Body of pancreas (tissue), 4 donors: ENCODE data around the gene PPOX. TPM values are rescaled to one million over a fixed set of nuclear protein-coding genes. Genes with fewer than 3 reads are reported as not detected.

Experiments
- ATAC-seq: fragments of 150-250 bp; one replicate; pipeline ENCODE4 v1.9.1; 2016
- DNase-seq, 4 donors: peaks; one replicate each; pipeline ENCODE4 v3.0.0-alpha.2; 2019
- H3K27ac ChIP-seq, 4 donors: fragments of 200-600 bp; sonication (generic); 1 replicate in 3 of 4; 2 replicates in 1 of 4; pipeline versions ENCODE4 v1.5.1 to v1.6.1; 2016 to 2019; ENCODE audit warnings: mild to moderate bottlenecking in 1 of 4, mixed read lengths in 1 of 4, moderate library complexity in 1 of 4
- H3K27me3 ChIP-seq, 2 donors: fragments of 200-600 bp; sonication (generic); one replicate each; pipeline ENCODE4 v1.6.0; 2016; ENCODE audit warnings: mild to moderate bottlenecking in 1 of 2
- H3K36me3 ChIP-seq, 2 donors: fragments of 200-600 bp; sonication (generic); replicated peaks in 1 of 2; 2 replicates each; pipeline ENCODE4 v1.5.1; 2016; ENCODE audit warnings: low read depth in 2 of 2; ENCODE audit not compliant: insufficient read depth in 1 of 2
- H3K4me1 ChIP-seq: fragments of 200-600 bp; sonication (generic); one replicate; pipeline ENCODE4 v1.6.0; 2016
- H3K4me3 ChIP-seq, 2 donors: fragments of 200-600 bp; sonication (generic); 1 replicate in 1 of 2; 2 replicates in 1 of 2; pipeline ENCODE4 v1.5.1; 2016 to 2019
- H3K9me3 ChIP-seq, 3 donors: fragments of 200-600 bp; sonication (generic); 1 replicate in 2 of 3; 2 replicates in 1 of 3; pipeline ENCODE4 v1.5.1; 2016
- POLR2A ChIP-seq, 3 donors: fragments of 450-650 bp; IDR thresholded peaks; one replicate each; pipeline ENCODE4 v1.6.1; 2016; ENCODE audit warnings: antibody characterized with exemption in 3 of 3, mild to moderate bottlenecking in 2 of 3
- WGBS, 2 donors: methylation state at CpG; one replicate each; pipeline ENCODE4 v1.1.5; 2017; 5-methylcytosine and 5-hydroxymethylcytosine counted together
- intact Hi-C: fragments of 100-400 bp; cut with DNase I; formaldehyde crosslinking; loops from one replicate; pipeline ENCODE4 v1.15.1; 2023
- total RNA-seq, 2 donors: library from RNA; depleted of rRNA; stranded (reverse); fragments of >200 nt; gene quantifications; one replicate each; pipeline ENCODE4 v1.1.0, GENCODE V29; 2016
- TF ChIP-seq, protein P1 (sequence below), 7 experiments: fragments of 450-650 bp in 4 of 7; fragments of 200-600 bp in 3 of 7; sonication (generic) in 3 of 7; IDR thresholded peaks; one replicate each; pipeline ENCODE4 v1.5.1; 2016 to 2019; ENCODE audit warnings: antibody characterized with exemption in 7 of 7

The PPOX gene
- total RNA-seq, 2 donors from 2014 or later = 16.2 to 18.9 TPM

DNA sequence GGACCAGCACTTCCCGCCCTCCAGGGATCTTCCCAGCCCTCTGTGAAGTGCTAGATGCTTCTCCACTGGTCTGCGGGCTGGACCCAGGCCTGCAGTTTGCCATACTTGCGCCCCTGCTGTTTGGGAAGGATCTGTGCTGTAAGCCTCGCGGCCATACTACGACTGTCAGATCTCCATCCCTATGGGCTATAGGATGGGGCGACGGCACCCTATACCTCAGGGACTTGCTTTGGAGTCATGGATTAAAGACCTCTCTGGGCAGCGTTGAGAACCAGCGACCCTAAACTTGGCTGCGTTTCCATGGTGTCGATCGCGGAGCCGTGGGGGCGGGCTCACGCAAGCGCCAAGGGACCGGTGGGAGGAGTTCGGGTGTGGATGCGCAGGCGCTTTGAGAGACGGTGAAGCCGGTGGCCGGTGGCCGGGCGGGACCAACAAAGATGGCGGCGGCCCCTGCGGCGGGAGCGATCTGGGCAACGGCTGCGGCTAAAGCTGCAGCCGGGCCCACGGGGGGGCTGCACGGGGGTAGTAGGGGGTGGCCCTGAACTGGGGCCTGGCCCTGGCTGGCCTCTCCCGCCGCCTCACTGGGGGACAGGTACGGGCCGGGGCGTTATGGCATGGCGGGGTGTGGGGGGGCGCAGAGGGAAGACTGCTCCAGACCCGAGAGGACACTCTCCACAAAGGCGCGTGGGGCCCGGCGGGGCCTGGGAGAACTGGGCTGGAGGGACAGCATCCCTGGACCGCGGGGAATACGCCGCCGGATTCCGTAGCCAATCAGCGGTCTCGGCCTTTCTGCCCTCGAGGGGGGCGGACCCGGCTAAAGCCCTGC is 6.9 kb upstream of the PPOX start, which contains the start of gene USP21:
TSS of gene USP21 (plus strand) at position 414 of the 826 bp plus-strand sequence. CDS start 1,141 bp downstream, outside the sequence.
- 2 to 4% methylated on average over 9 to 47 of the region's 60 CpGs for WGBS, 2 donors
- Histone ChIP-seq H3K4me1 (peaks cover 47% of the 10 kb centered on the region), H3K9me3 (no peaks in the 10 kb centered on the region), H3K36me3 (peaks cover 0 to 8% of the 10 kb centered on the region in 2 donors), H3K4me3 (peak within 1 kb of the TSS; percentile 80 to 91), H3K27ac (peak within 1 kb of the TSS; percentile 57 to 85 (median 79)), H3K27me3 (no peaks in the 10 kb centered on the region)
- TF ChIP-seq, protein P1, sequence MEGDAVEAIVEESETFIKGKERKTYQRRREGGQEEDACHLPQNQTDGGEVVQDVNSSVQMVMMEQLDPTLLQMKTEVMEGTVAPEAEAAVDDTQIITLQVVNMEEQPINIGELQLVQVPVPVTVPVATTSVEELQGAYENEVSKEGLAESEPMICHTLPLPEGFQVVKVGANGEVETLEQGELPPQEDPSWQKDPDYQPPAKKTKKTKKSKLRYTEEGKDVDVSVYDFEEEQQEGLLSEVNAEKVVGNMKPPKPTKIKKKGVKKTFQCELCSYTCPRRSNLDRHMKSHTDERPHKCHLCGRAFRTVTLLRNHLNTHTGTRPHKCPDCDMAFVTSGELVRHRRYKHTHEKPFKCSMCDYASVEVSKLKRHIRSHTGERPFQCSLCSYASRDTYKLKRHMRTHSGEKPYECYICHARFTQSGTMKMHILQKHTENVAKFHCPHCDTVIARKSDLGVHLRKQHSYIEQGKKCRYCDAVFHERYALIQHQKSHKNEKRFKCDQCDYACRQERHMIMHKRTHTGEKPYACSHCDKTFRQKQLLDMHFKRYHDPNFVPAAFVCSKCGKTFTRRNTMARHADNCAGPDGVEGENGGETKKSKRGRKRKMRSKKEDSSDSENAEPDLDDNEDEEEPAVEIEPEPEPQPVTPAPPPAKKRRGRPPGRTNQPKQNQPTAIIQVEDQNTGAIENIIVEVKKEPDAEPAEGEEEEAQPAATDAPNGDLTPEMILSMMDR (IDR thresholded peaks at IDR 0.05) = peak in 3 of 7 experiments; percentile 34 to 53 (median 41)
- peak; percentile 45 to 77 (median 67) for TF ChIP-seq POLR2A (IDR thresholded peaks at IDR 0.05)
- ATAC-seq (peak; percentile 97), DNase-seq (peak; percentile 93 to 94 (median 94))
- intact Hi-C loops = no loop called here

GRCh38 chr1:161159913-161160243 is 6.3 kb upstream of the PPOX start:
- no peak for ATAC-seq
- DNase-seq = no peak
- peak overlapping the region; percentile 80 to 91 for H3K4me3 ChIP-seq
- TF ChIP-seq POLR2A (IDR thresholded peaks at IDR 0.05) = no peak
- TF ChIP-seq, protein P1 (IDR thresholded peaks at IDR 0.05) = no peak
- H3K27me3 ChIP-seq = no peaks in the 10 kb centered on the region
- peaks cover 43% of the 10 kb centered on the region for H3K4me1 ChIP-seq
- 3 to 6% methylated on average over 11 of the region's 11 CpGs for WGBS, 2 donors
- intact Hi-C loops = no loop called here
- H3K27ac ChIP-seq = peak overlapping the region; percentile 57 to 85 (median 79)
- peaks cover 0 to 8% of the 10 kb centered on the region in 2 donors for H3K36me3 ChIP-seq
- no peaks in the 10 kb centered on the region for H3K9me3 ChIP-seq

GRCh38 chr1:161160671-161161145 is 5.5 kb upstream of the PPOX start:
- DNase-seq (no peak), ATAC-seq (no peak)
- Histone ChIP-seq H3K27me3 (no peaks in the 10 kb centered on the region), H3K4me3 (no peak overlapping the region), H3K27ac (no peak overlapping the region), H3K4me1 (peaks cover 43% of the 10 kb centered on the region), H3K9me3 (no peaks in the 10 kb centered on the region), H3K36me3 (peaks cover 0 to 8% of the 10 kb centered on the region in 2 donors)
- intact Hi-C loops = no loop called here
- TF ChIP-seq, protein P1 (IDR thresholded peaks at IDR 0.05) = no peak
- WGBS, 2 donors = 89 to 94% methylated on average over 20 to 22 of the region's 22 CpGs

DNA sequence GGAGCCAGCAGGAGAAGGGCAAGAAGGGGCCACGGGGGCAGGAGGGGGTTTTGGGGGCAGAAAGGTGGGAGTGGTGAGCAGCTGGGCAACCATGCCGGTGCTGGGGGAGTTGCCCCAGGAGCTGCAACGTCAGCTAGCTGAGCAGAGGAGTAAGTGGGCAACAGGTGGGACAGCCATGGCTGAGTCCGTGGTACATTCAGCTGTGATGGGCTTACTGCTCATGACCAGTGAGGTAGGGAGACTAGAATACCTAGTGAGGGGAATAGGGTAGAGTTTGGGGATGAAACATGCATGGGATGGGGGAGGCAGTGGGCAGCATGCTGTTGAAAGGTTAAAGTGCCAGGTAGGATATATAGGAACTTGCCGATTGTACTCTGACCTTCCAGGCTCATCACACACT is 4.6 kb upstream of the PPOX start:
- 81 to 85% methylated on average over 5 of the region's 5 CpGs for WGBS, 2 donors
- TF ChIP-seq POLR2A (IDR thresholded peaks at IDR 0.05) = no peak
- TF ChIP-seq, protein P1 (IDR thresholded peaks at IDR 0.05) = no peak
- Histone ChIP-seq H3K27ac (no peak overlapping the region), H3K4me3 (no peak overlapping the region), H3K36me3 (peaks cover 0 to 8% of the 10 kb centered on the region in 2 donors), H3K27me3 (no peaks in the 10 kb centered on the region), H3K9me3 (no peaks in the 10 kb centered on the region), H3K4me1 (peaks cover 39% of the 10 kb centered on the region)
- intact Hi-C loops = no loop called here
- no peak for DNase-seq
- no peak for ATAC-seq
